ENCODE data around the gene TAAR5.
"Not testable (repeated sequence)": the region's sequence is repeated elsewhere in the genome, so short reads cannot be mapped to it uniquely, and the experiment has no call there.

The TAAR5 gene

GRCh38 chr6:132569170-132569569, 20.4 kb downstream of the TAAR5 start:
- DNase-seq = no peak

- DNase-seq = no peak
Observed at GRCh38 chr6:132568611-132569010, 20.9 kb downstream of the TAAR5 start.

- DNase-seq = no peak
Observed at GRCh38 chr6:132567566-132567965, 22.0 kb downstream of the TAAR5 start.

DNA sequence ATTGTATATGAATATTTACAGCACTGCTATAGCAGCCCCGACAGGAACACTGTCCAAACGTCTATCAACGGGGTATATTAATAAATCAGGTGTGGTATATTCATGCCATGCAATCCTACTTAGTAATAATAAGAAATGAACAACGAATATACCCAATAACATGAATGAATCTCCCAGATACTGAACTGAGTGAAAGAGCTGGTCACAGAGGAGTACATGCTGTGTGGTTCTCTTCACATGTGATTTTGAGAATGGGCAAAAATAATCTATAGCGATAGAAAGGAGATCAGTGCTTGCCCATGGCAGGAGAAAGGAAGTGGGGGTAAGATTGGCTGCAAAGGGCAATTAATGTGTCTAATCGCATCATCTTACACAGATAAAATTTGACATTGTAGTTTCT, 23.1 kb downstream of the TAAR5 start:
- no peak for DNase-seq

DNA sequence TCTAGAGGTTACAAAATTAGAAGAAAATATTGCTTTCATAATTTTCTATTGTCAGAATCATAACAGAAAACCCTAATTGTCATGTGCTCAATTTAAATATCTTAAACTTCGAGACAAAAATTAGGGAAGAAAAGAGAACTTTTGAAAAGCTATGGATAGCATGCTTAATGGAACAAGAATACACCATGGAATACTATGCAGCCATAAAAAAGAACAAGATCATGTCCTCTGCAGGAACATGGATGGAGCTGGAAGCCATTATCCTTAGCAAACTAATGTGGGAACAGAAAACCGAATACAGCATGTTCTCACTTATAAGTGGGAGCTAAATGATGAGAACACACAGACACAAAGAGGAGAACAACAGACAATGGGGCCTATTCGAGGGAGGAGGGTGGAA, 29.5 kb downstream of the TAAR5 start:
- DNase-seq = not testable (repeated sequence)

DNA sequence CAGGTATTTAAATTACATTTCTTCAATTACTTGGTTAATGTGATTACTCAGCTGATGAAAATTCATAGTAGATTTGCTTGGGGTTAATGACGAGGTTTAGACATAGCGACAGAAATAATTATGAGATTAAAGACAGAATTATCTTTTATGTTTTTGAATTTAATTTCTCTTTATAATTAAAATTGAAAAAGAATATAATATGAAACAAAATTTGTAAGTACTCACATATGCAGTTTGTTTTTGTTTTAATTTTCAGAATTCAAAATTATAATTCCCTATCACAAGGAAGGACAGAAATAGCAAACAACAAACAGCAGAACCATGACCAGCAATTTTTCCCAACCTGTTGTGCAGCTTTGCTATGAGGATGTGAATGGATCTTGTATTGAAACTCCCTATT, 37.2 kb downstream of the TAAR5 start, which contains the start of gene TAAR8:
Gene TAAR8 (plus strand): TSS at position 301 of the 400 bp plus-strand sequence. CDS start 21 bp downstream, at position 322.
- DNase-seq = no peak

- DNase-seq = no peak
Observed at GRCh38 chr6:132551214-132551613, 38.3 kb downstream of the TAAR5 start.

- DNase-seq = no peak
Observed at GRCh38 chr6:132548746-132549463, 40.6 kb downstream of the TAAR5 start.

DNA sequence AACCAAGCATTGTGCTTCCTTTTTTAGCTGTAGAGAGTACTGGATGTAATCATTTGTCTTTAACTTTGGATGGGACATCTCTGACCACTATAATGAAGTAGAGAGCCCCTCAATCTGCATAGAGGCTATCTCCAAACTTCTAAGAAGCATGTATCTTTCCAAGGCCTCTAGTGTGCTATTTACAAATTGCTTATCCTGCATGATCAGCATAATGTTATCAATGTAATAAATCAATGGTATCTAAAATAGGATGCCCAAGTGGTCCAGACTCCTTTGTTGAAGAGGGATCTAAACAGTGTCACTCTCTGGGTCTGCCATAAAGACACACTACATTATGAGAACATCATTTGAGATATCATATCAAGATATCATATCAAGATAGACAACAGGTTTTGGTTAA, 44.7 kb downstream of the TAAR5 start:
- DNase-seq = no peak
